Sigmoid colon (tissue), 7 donors: Measurements from ENCODE around the gene UBC. TPM values are rescaled to one million over a fixed set of nuclear protein-coding genes. Genes with fewer than 3 reads are reported as not detected.

Source experiments
- DNase-seq: peaks from one replicate; pipeline ENCODE4 v3.0.0-alpha.2; 2019
- H3K27ac ChIP-seq, 4 donors: fragments of 200-600 bp; sonication (generic); one replicate each; pipeline ENCODE4 v1.5.1; 2016 to 2019; ENCODE audit warnings: mild to moderate bottlenecking in 1 of 4
- H3K27me3 ChIP-seq, 3 donors: fragments of 200-600 bp; sonication (generic); one replicate each; pipeline ENCODE4 v1.5.1; 2019; ENCODE audit warnings: mild to moderate bottlenecking in 1 of 3
- H3K36me3 ChIP-seq, 4 donors: fragments of 200-600 bp; sonication (generic); one replicate each; pipeline ENCODE4 v1.5.1; 2016 to 2019
- H3K4me1 ChIP-seq, 4 donors: fragments of 200-600 bp; sonication (generic); one replicate each; pipeline ENCODE4 v1.5.1; 2017 to 2019
- H3K4me3 ChIP-seq, 4 donors: fragments of 200-600 bp; sonication (generic); one replicate each; pipeline ENCODE4 v1.5.1; 2017 to 2019; ENCODE audit warnings: mild to moderate bottlenecking in 2 of 4, moderate library complexity in 1 of 4
- H3K9me3 ChIP-seq, 4 donors: fragments of 200-600 bp in 3 of 4; sonication (generic) in 3 of 4; one replicate each; pipeline versions ENCODE4 v1.5.1 to v1.6.1; 2013 to 2019
- CTCF ChIP-seq, 4 experiments: fragments of 450-650 bp in 3 of 4; fragments of 200-600 bp in 1 of 4; IDR thresholded peaks; one replicate each; pipeline ENCODE4 v1.5.1; 2016 to 2019; ENCODE audit warnings: antibody characterized with exemption in 4 of 4, mild to moderate bottlenecking in 3 of 4, moderate library complexity in 2 of 4
- EP300 ChIP-seq, 4 donors: sonication (generic); formaldehyde crosslinking; IDR thresholded peaks; one replicate each; pipeline ENCODE4 v1.6.1; 2017; ENCODE audit warnings: antibody characterized with exemption in 4 of 4
- POLR2A ChIP-seq, 2 donors: fragments of 450-650 bp; IDR thresholded peaks; one replicate each; pipeline ENCODE4 v1.6.1; 2016; ENCODE audit warnings: antibody characterized with exemption in 2 of 2, mild to moderate bottlenecking in 2 of 2, moderate library complexity in 2 of 2
- POLR2AphosphoS5 ChIP-seq, 4 donors: sonication (generic); formaldehyde crosslinking; IDR thresholded peaks; one replicate each; pipeline ENCODE4 v1.6.1; 2017; ENCODE audit warnings: antibody characterized with exemption in 4 of 4
- WGBS, 2 donors: extraction: QIAGEN DNeasy Blood & Tissue Kit; methylation state at CpG; one replicate each; pipeline ENCODE4 v1.1.7; 2013; 5-methylcytosine and 5-hydroxymethylcytosine counted together
- intact Hi-C: fragments of 100-400 bp; cut with DNase I; formaldehyde crosslinking; loops from one replicate; pipeline ENCODE4 v1.15.1; 2023
- polyA plus RNA-seq, 3 donors: library from polyadenylated mRNA; stranded (reverse); fragments of 200-250 nt; gene quantifications; one replicate each; pipeline ENCODE4 v1.2.3, GENCODE V29; 2013
- total RNA-seq, 4 donors: library from RNA; depleted of rRNA; stranded (reverse); fragments of >200 nt; gene quantifications; one replicate each; pipeline ENCODE4 v1.1.0, GENCODE V29; 2016
- donor health status: healthy with polysubstance abuse.
- donor health status: Bipolar disorder and iron deficiency.
- donor health status: healthy.

Gene UBC
- total and polyA plus RNA-seq, 7 donors: 1,056 to 1,785 (median 1,251) TPM

GRCh38 chr12:124868252-124869058 lies 46.0 kb downstream of the UBC start:
- 65 to 81% methylated on average over 11 of the region's 11 CpGs for WGBS, 2 donors
- intact Hi-C loops: no loop called here
- H3K4me1 ChIP-seq: peaks cover 0 to 9% (median 4%) of the 10 kb centered on the region in 4 donors
- peak overlapping the region; percentile 18 to 57 (median 25) for H3K27ac ChIP-seq
- DNase-seq: no peak
- H3K36me3 ChIP-seq: no peaks in the 10 kb centered on the region
- no peaks in the 10 kb centered on the region for H3K9me3 ChIP-seq
- no peaks in the 10 kb centered on the region for H3K27me3 ChIP-seq
- no peak for TF ChIP-seq POLR2AphosphoS5 (IDR thresholded peaks at IDR 0.05)
- H3K4me3 ChIP-seq: no peak overlapping the region

GRCh38 chr12:124867401-124867930 lies 47.0 kb downstream of the UBC start:
- DNase-seq: no peak
- Histone ChIP-seq H3K36me3 (no peaks in the 10 kb centered on the region), H3K27ac (no peak overlapping the region), H3K27me3 (no peaks in the 10 kb centered on the region), H3K4me3 (no peak overlapping the region), H3K4me1 (peaks cover 0 to 19% (median 14%) of the 10 kb centered on the region in 4 donors), H3K9me3 (no peaks in the 10 kb centered on the region)
- intact Hi-C loops: no loop called here
- TF ChIP-seq CTCF (IDR thresholded peaks at IDR 0.05) (no peak), POLR2AphosphoS5 (IDR thresholded peaks at IDR 0.05) (no peak), EP300 (IDR thresholded peaks at IDR 0.05) (no peak), POLR2A (IDR thresholded peaks at IDR 0.05) (no peak)
- 35 to 53% methylated on average over 6 of the region's 6 CpGs for WGBS, 2 donors

GRCh38 chr12:124866883-124867400 lies 47.5 kb downstream of the UBC start:
- peaks cover 0 to 21% (median 15%) of the 10 kb centered on the region in 4 donors for H3K4me1 ChIP-seq
- TF ChIP-seq POLR2A (IDR thresholded peaks at IDR 0.05) (no peak), EP300 (IDR thresholded peaks at IDR 0.05) (no peak), POLR2AphosphoS5 (IDR thresholded peaks at IDR 0.05) (no peak), CTCF (IDR thresholded peaks at IDR 0.05) (no peak)
- no peak for DNase-seq
- no peaks in the 10 kb centered on the region for H3K27me3 ChIP-seq
- no peak overlapping the region for H3K4me3 ChIP-seq
- no peaks in the 10 kb centered on the region for H3K36me3 ChIP-seq
- H3K9me3 ChIP-seq: no peaks in the 10 kb centered on the region
- 88 to 90% methylated on average over 9 of the region's 9 CpGs for WGBS, 2 donors
- H3K27ac ChIP-seq: no peak overlapping the region
- intact Hi-C loops: no loop called here

DNA sequence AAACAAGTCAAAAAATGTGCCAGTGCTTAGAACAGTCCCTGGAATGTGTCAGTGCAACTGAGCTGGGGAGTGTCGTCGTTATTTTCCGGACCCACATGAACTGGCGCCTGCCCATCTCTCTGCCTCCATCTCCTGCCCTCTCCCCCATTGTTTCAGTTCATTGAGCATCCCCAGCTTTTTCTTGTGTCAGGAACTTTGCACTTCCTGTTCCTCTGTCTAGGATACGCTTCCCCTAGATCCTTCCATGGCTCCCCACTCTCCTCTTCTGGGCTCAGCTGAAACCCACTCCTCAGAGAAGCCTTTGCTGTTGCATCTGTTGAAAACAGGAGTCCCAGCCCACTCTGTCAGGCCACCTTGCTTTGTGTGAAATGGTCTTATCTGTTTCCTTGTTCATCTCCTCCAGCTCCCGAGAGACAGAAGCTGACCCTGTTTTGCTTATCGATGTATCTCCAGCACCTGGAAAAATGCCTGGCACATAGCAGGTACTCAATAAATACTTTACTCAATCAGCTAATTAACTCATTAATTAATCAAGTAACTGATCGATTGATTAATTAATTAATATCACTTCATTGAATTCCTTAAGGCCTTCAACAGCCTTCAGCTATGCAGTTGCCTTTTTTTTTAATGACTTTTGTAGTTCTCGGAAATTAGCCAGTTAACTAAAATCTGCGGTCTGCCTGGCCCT lies 48.1 kb downstream of the UBC start:
- Histone ChIP-seq H3K36me3 (no peaks in the 10 kb centered on the region), H3K4me1 (peaks cover 0 to 28% (median 18%) of the 10 kb centered on the region in 4 donors), H3K4me3 (no peak overlapping the region), H3K27ac (no peak overlapping the region), H3K9me3 (no peaks in the 10 kb centered on the region), H3K27me3 (no peaks in the 10 kb centered on the region)
- no peak for DNase-seq
- intact Hi-C loops: no loop called here
- TF ChIP-seq POLR2AphosphoS5 (IDR thresholded peaks at IDR 0.05) (no peak), POLR2A (IDR thresholded peaks at IDR 0.05) (no peak), CTCF (IDR thresholded peaks at IDR 0.05) (no peak), EP300 (IDR thresholded peaks at IDR 0.05) (no peak)
- 91% methylated on average over 10 of the region's 10 CpGs for WGBS, 2 donors

DNA sequence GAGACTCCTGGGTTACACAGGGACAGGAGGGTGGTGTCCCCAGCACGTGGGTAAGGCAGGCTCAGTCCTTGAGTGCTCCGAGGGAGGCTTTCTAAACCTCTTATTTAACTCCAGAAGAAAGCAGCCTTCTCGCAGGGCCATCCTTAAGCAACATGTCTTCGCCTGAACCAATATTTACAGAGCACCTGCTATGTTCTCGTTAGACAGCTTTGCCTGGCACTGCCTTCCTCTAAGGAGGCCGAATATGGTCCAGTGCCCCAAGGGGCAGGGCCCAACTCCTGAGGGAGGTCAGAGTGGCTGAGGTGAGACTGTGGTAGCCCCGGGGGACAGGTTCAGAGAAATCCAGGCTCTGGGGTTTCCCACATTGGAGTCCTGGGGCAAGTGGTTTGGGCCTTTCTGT lies 48.7 kb downstream of the UBC start:
- intact Hi-C loops: no loop called here
- no peaks in the 10 kb centered on the region for H3K9me3 ChIP-seq
- no peak overlapping the region for H3K27ac ChIP-seq
- WGBS, 2 donors: 63 to 80% methylated on average over 7 of the region's 7 CpGs
- TF ChIP-seq POLR2AphosphoS5 (IDR thresholded peaks at IDR 0.05): no peak
- TF ChIP-seq POLR2A (IDR thresholded peaks at IDR 0.05): no peak
- TF ChIP-seq CTCF (IDR thresholded peaks at IDR 0.05): no peak
- no peak for TF ChIP-seq EP300 (IDR thresholded peaks at IDR 0.05)
- no peaks in the 10 kb centered on the region for H3K36me3 ChIP-seq
- no peak for DNase-seq
- peaks cover 0 to 29% (median 20%) of the 10 kb centered on the region in 4 donors for H3K4me1 ChIP-seq
- H3K27me3 ChIP-seq: no peaks in the 10 kb centered on the region
- H3K4me3 ChIP-seq: no peak overlapping the region
